ENCODE results near the gene PDPR.
A peak's percentile ranks its signal among the peaks of the same experiment; 100 is the strongest.
"Not testable (repeated sequence)": the region's sequence is repeated elsewhere in the genome, so short reads cannot be mapped to it uniquely, and the experiment has no call there.

The PDPR gene

DNA sequence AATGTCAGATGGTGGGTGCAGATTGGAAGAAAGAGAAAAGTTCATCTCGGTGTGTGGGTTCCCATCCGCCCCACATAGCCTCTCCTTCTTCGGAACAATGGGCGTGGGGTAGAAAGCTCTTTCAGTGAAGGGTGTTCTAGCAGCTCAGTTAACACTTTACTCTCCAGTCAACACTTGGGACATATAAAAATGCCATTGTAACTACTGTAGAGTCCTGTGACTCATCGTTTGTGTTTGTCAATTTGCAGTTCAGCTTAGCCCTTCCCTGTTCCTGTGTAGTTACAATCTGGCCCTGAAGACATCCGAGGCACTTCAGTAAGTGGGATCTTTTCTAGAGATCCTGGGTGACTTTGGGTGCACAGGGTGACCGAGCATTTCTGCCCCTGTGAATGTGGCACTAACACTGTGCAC, 47.9 kb downstream of the PDPR start:
- no peak for DNase-seq (ENCODE audit: low spot score)

DNA sequence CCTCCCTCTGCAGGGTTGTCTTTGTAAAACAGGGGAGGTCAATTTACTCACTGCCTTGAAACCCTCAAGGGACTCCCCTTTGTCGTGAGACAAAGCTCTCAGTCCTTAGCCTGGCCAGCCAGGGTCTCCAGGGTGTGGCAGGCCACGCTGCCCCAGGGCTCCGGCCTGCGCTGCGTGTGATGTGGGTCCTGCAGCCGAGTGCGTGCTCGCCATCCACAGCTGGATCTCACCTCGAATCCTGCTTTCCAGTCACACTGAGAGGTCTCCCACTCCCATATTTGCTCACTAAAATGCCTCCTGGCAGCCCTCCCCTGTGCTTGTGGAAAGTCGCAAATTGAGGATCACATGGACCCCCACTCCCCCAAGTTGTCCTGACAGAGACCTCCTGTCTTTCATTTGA, 49.5 kb downstream of the PDPR start:
- no peak for DNase-seq (ENCODE audit: low spot score)

GRCh38 chr16:70166688-70167087, 52.6 kb downstream of the PDPR start:
- not testable (repeated sequence) for DNase-seq (ENCODE audit: low spot score)

DNA sequence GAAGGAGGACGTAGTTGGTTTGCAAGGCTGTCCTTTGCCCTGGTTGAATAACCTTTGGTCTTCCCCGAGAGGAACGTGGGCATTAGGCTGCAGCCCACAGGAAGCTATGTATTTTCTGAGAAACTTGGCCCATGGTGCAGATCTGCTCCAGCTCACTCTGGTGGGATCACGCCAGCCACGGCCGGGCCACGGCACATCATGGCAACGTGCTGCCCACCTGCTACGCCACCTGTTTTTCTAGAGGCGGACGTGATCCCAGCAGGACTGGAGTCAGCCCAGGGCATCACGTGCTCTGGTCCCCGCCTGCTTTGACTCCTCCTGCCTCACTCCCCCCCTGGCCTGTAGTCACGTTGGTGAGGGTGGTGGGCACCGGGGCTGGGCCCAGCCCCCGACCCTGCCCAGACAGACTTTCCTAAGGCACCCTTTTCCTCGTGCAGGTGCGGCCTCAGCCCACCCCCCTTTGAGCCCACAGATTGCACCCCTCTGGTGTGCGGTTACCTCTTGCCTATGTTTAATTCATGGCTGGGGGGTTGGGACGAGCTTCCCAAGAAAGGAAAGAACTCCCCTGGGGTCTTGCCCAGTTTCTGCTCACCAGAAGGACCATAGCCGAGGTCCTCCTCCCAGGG, 59.2 kb downstream of the PDPR start, which contains the start of gene CLEC18C:
TSS of gene CLEC18C (plus strand) at position 576 of the 626 bp plus-strand sequence. CDS start 492 bp downstream, outside the sequence.
- not testable (repeated sequence) for DNase-seq (ENCODE audit: low spot score)

GRCh38 chr16:70173916-70174315, 59.8 kb downstream of the PDPR start:
- not testable (repeated sequence) for DNase-seq (ENCODE audit: low spot score)

GRCh38 chr16:70174387-70174932, 60.3 kb downstream of the PDPR start:
- not testable (repeated sequence) for DNase-seq (ENCODE audit: low spot score)

DNA sequence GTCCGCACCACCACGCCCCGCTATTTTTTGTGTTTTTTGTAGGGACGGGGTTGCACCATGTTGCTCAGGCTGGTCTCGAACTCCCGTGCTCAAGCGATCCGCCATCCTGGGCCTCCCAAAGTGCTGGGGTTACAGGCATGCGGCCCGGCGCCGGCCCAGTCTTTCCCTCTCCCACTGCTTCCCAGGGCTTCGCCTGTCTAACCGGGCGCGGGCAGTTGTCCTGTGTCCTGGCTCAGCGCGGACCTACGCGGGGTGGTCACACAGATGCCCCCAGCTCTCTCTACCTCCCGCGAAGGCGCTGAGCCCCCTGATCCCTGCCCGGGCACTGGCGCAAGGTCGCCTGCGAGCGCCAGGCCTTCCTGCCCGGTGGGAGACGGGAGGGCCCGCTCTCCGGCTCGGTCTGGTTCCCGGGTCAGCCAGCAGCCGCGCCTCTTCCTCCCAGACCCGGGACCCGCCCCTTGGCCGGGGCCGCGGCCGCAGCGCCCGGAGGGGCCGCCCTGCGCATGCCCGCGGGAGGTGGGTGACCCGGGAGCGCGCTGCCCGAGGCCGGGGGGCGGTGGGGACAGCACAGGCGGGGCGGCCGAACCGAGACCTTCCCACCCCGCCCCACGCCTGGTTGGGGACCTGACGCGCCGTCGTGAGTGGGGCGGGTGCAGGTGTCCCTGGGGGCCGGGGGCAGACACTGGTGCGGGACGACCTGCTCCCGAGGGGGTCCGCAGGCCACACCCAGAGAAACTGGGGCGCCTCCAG, 73.9 kb downstream of the PDPR start:
- not testable (repeated sequence) for DNase-seq (ENCODE audit: low spot score)

GRCh38 chr16:70188608-70188915, 74.4 kb downstream of the PDPR start:
- not testable (repeated sequence) for DNase-seq (ENCODE audit: low spot score)

- DNase-seq (ENCODE audit: low spot score): not testable (repeated sequence)
These were observed 76.4 kb downstream of the PDPR start for GRCh38 chr16:70190574-70190973.

DNA sequence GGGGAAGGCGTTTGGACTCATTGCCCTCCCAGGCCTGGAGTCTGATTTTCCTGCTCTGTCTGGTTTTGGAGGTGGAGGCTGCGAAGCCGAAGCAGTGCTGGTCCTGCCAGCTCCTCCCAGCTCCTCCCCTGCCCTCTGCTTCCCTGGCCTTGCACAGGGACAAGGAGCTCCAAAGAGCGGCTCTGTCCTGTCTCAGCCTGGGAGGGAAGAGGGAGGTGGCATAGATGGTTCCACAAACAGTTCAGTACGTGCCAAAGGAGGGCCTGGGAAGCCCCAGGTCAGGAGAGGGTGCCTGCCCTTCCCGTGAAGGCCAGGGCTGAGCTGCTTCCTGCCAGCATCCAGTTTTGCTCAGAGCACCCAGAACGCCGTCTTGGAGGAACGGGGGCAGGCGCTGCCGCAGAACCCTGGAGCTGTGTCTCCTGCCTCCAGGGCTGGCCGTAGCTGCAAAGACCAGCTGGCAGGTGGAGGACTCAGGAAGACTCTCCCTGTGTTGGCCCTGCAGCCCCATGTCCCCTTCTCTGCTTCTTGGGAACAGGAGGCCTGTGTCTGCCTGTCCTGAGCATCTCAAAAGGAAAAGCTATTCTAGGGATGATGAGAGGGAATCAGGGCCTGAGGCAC, 82.7 kb downstream of the PDPR start:
- DNase-seq (ENCODE audit: low spot score): not testable (repeated sequence)

GRCh38 chr16:70197611-70198010, 83.5 kb downstream of the PDPR start:
- not testable (repeated sequence) for DNase-seq (ENCODE audit: low spot score)

DNA sequence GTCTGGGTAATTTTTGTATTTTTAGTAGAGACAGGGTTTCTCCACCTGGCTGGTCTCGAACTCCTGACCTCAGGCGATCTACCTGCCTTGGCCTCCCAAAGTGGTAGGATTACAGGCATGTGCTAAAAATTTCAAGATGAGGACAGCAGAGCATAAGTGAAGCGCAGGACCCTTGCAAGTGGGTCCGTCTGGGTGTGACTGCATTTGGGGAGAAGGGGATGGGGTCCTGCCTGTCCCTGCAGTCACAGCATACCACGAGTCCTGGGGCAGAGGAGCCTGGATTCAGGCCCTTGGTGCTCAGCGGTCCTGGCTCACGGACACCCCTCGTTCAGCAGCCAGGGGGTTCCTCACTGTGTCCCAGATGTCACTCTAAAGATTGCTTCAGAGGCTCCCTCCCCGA, 84.1 kb downstream of the PDPR start:
- DNase-seq (ENCODE audit: low spot score): not testable (repeated sequence)

DNA sequence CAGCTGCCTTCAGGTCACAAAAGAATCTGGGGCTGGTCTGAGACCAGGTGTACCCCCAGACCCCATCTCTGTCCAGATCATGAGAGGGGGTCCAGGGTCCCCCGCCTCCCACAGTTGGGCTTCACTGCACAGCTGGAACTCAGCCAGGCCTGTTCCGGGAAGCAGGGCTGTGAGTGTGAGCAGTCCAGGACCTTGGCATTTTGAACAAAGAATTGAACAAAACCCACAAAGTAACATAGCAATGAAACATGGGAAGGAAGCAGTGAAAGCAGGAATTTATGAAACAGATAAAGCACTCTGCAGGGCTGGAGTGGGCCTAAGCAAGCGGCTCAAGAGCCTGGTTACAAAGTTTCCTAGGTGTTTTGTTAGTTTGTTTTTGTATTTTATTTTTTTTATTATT, 84.5 kb downstream of the PDPR start:
- not testable (repeated sequence) for DNase-seq (ENCODE audit: low spot score)

GRCh38 chr16:70199170-70199569, 85.0 kb downstream of the PDPR start:
- peak; percentile 0 for DNase-seq (ENCODE audit: low spot score)

GRCh38 chr16:70200063-70200462, 85.9 kb downstream of the PDPR start:
- not testable (repeated sequence) for DNase-seq (ENCODE audit: low spot score)

DNA sequence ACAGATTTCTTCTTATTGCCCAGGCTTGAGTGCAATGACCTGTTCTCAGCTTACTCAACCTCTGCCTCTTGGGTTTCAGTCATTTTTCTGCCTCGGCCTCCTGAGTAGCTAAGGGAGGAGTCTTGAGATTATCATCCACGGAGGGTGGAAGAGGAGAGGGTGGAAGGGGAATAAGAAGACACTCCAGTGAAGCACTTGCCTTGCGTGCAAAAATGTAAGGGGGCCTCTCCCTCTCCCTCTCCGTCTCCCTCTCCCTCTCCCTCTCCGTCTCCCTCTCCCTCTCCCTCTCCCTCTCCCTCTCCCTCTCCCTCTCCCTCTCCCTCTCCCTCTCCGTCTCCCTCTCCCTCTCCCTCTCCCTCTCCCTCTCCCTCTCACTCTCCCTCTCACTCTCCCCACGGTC, 89.4 kb downstream of the PDPR start:
- DNase-seq (ENCODE audit: low spot score): not testable (repeated sequence)

GRCh38 chr16:70204010-70204409, 89.9 kb downstream of the PDPR start:
- DNase-seq (ENCODE audit: low spot score): not testable (repeated sequence)

GRCh38 chr16:70204668-70205405, 90.7 kb downstream of the PDPR start:
- not testable (repeated sequence) for DNase-seq (ENCODE audit: low spot score)

GRCh38 chr16:70206382-70206781, 92.2 kb downstream of the PDPR start:
- not testable (repeated sequence) for DNase-seq (ENCODE audit: low spot score)
